SK-N-SH (cell line): ENCODE results near the gene PYGO2. TPM values are rescaled to one million over a fixed set of nuclear protein-coding genes. Genes with fewer than 3 reads are reported as not detected.

Experiments
- CTCF ChIA-PET: fragments of 300-600, 350-600 bp; formaldehyde crosslinking; extraction: SDS; loops from one replicate; lab custom pipeline; 2021; lab: Yijun Ruan, JAX
- POLR2A ChIA-PET: fragments of 350-600 bp; sonication (Branson Sonifier 250); formaldehyde crosslinking; extraction: SDS; loops from one replicate; lab custom pipeline; 2020; ENCODE audit warnings: antibody characterized with exemption, inconsistent platforms; lab: Yijun Ruan, JAX
- DNase-seq: peaks from one replicate; pipeline ENCODE4 v3.0.0; 2012
- H2AFZ ChIP-seq: fragments of 200-600 bp; sonication (generic); 2 replicates; pipeline ENCODE4 v1.8.1; 2016; ENCODE audit warnings: antibody characterized with exemption, mild to moderate bottlenecking, low read depth
- H3F3A ChIP-seq: fragments of 200-600 bp; sonication (generic); replicated peaks from 2 replicates; pipeline ENCODE3; 2016; ENCODE audit warnings: antibody characterized with exemption, mild to moderate bottlenecking; ENCODE audit not compliant: insufficient read depth
- H3K27ac ChIP-seq, 2 experiments: fragments of 200-500 bp in 1 of 2; fragments of 200-600 bp in 1 of 2; sonication (Bioruptor generic) in 1 of 2; sonication (generic), shearing (Covaris generic) in 1 of 2; 2 replicates each; pipeline versions ENCODE4 v1.5.1 to v1.6.1; 2014 to 2016; ENCODE audit warnings: low read depth in 2 of 2, inconsistent platforms in 1 of 2, low read length in 1 of 2, mild to moderate bottlenecking in 1 of 2, mixed read lengths in 1 of 2
- H3K27me3 ChIP-seq: fragments of 200-600 bp; sonication (generic), shearing (Covaris generic); 2 replicates; pipeline ENCODE4 v1.6.1; 2016; ENCODE audit warnings: mixed run types; ENCODE audit not compliant: insufficient read depth
- H3K36me3 ChIP-seq, 2 experiments: fragments of 200-500 bp in 1 of 2; fragments of 200-600 bp in 1 of 2; sonication (Bioruptor generic) in 1 of 2; sonication (generic) in 1 of 2; replicated peaks in 1 of 2; 2 replicates each; pipeline versions ENCODE3 to v1.5.1; 2014 to 2016; ENCODE audit warnings: low read length in 1 of 2, mild to moderate bottlenecking in 1 of 2; ENCODE audit not compliant: insufficient read depth in 2 of 2, control insufficient read depth in 1 of 2
- H3K4me1 ChIP-seq, 2 experiments: fragments of 200-500 bp in 1 of 2; fragments of 200-600 bp in 1 of 2; sonication (Bioruptor generic) in 1 of 2; sonication (generic), shearing (Covaris generic) in 1 of 2; 2 replicates each; pipeline versions ENCODE4 v1.5.1 to v1.6.1; 2014 to 2016; ENCODE audit warnings: low read depth in 1 of 2, low read length in 1 of 2, mixed run types in 1 of 2; ENCODE audit not compliant: insufficient read depth in 2 of 2, control insufficient read depth in 1 of 2
- H3K4me2 ChIP-seq: fragments of 200-600 bp; sonication (generic), shearing (Covaris generic); 2 replicates; pipeline ENCODE4 v1.6.1; 2017; ENCODE audit warnings: mixed run types
- H3K4me3 ChIP-seq, 2 experiments: fragments of 200-500 bp in 1 of 2; fragments of 200-600 bp in 1 of 2; sonication (Bioruptor generic) in 1 of 2; sonication (generic), shearing (Covaris generic) in 1 of 2; 2 replicates each; pipeline versions ENCODE4 v1.5.1 to v1.8.1; 2014 to 2016; ENCODE audit warnings: low read depth in 2 of 2, inconsistent platforms in 1 of 2, low read length in 1 of 2, mild to moderate bottlenecking in 1 of 2, mixed read lengths in 1 of 2, moderate library complexity in 1 of 2
- H3K79me2 ChIP-seq: fragments of 200-600 bp; sonication (generic); 2 replicates; pipeline ENCODE4 v1.8.1; 2017; ENCODE audit warnings: mild to moderate bottlenecking; ENCODE audit not compliant: insufficient read depth
- H3K9ac ChIP-seq: fragments of 200-600 bp; sonication (generic); 2 replicates; pipeline ENCODE4 v1.6.1; 2017; ENCODE audit warnings: mixed run types
- H3K9me2 ChIP-seq: fragments of 200-600 bp; sonication (generic); 2 replicates; pipeline ENCODE4 v1.6.1; 2017; ENCODE audit warnings: mixed run types
- H3K9me3 ChIP-seq: fragments of 200-600 bp; sonication (generic); 2 replicates; pipeline ENCODE4 v1.6.1; 2017; ENCODE audit warnings: mixed run types, mild to moderate bottlenecking, moderate library complexity
- H4K20me1 ChIP-seq: fragments of 200-600 bp; sonication (generic); 2 replicates; pipeline ENCODE4 v1.6.1; 2017; ENCODE audit warnings: mild to moderate bottlenecking, mixed run types; ENCODE audit not compliant: insufficient read depth
- CHD2 ChIP-seq: fragments of 150-350 bp; IDR thresholded peaks from 2 replicates; pipeline ENCODE4 v1.6.1; 2018; ENCODE audit warnings: low read length; ENCODE audit not compliant: partially characterized antibody
- FOXM1 ChIP-seq: IDR thresholded peaks from 2 replicates; pipeline ENCODE4 v1.4.0; 2012; ENCODE audit warnings: low read depth, mild to moderate bottlenecking
- MXI1 ChIP-seq: IDR thresholded peaks from 2 replicates; pipeline ENCODE4 v1.6.1; 2012; ENCODE audit warnings: mild to moderate bottlenecking, low read depth, low read length, improper control_type of control experiment
- NFIC ChIP-seq: IDR thresholded peaks from 2 replicates; pipeline ENCODE4 v1.4.0; 2012; ENCODE audit warnings: borderline replicate concordance
- RAD21 ChIP-seq: IDR thresholded peaks from 2 replicates; pipeline ENCODE4 v1.6.1; 2012; ENCODE audit warnings: mild to moderate bottlenecking, low read length
- RCOR1 ChIP-seq: fragments of 150-350 bp; IDR thresholded peaks from 2 replicates; pipeline ENCODE4 v1.6.1; 2017; ENCODE audit warnings: antibody characterized with exemption, low read length
- RXRA ChIP-seq: IDR thresholded peaks from 2 replicates; pipeline ENCODE4 v1.4.0; 2012; ENCODE audit warnings: low read depth, mild to moderate bottlenecking, borderline replicate concordance
- SIN3A ChIP-seq: IDR thresholded peaks from 2 replicates; pipeline ENCODE4 v1.6.1; 2012; ENCODE audit warnings: low read depth, mild to moderate bottlenecking, low read length, moderate library complexity, borderline replicate concordance
- TEAD4 ChIP-seq: IDR thresholded peaks from 2 replicates; pipeline ENCODE4 v1.4.0; 2012; ENCODE audit warnings: mild to moderate bottlenecking, borderline replicate concordance; ENCODE audit not compliant: insufficient read depth
- YY1 ChIP-seq: IDR thresholded peaks from 2 replicates; pipeline ENCODE4 v1.4.0; 2012; ENCODE audit warnings: low read depth, mild to moderate bottlenecking
- WGBS: methylation state at CpG from one replicate; pipeline ENCODE4 v1.1.6; 2017; ENCODE audit warnings: low lambda C conversion rate; 5-methylcytosine and 5-hydroxymethylcytosine counted together
- polyA plus RNA-seq, 3 experiments: library from polyadenylated mRNA; depleted of rRNA; stranded (reverse); fragments of >200 nt; gene quantifications; 2 replicates each; pipeline ENCODE4 v1.2.3, GENCODE V29; 2012
- TF ChIP-seq, protein P1 (sequence below): fragments of 150-350 bp; IDR thresholded peaks from 2 replicates; pipeline ENCODE4 v1.6.1; 2016; ENCODE audit warnings: mild to moderate bottlenecking, low read depth, low read length
- TF ChIP-seq, protein P2 (sequence below): IDR thresholded peaks from 2 replicates; pipeline ENCODE4 v1.4.0; 2012; ENCODE audit warnings: low read depth, borderline replicate concordance
- TF ChIP-seq, protein P3 (sequence below): fragments of 150-350 bp; IDR thresholded peaks from 2 replicates; pipeline ENCODE4 v1.6.1; 2017; ENCODE audit warnings: antibody characterized with exemption, low read length, low read depth, borderline replicate concordance
- TF ChIP-seq, protein P4 (sequence below): IDR thresholded peaks from 2 replicates; pipeline ENCODE4 v1.4.0; 2012; ENCODE audit warnings: low read depth
- TF ChIP-seq, protein P5 (sequence below): IDR thresholded peaks from 2 replicates; pipeline ENCODE4; 2012

PYGO2 gene
- polyA plus RNA-seq, 1 of the 3 experiments (the other 2 are of a cell fraction): 23.3 TPM

DNA sequence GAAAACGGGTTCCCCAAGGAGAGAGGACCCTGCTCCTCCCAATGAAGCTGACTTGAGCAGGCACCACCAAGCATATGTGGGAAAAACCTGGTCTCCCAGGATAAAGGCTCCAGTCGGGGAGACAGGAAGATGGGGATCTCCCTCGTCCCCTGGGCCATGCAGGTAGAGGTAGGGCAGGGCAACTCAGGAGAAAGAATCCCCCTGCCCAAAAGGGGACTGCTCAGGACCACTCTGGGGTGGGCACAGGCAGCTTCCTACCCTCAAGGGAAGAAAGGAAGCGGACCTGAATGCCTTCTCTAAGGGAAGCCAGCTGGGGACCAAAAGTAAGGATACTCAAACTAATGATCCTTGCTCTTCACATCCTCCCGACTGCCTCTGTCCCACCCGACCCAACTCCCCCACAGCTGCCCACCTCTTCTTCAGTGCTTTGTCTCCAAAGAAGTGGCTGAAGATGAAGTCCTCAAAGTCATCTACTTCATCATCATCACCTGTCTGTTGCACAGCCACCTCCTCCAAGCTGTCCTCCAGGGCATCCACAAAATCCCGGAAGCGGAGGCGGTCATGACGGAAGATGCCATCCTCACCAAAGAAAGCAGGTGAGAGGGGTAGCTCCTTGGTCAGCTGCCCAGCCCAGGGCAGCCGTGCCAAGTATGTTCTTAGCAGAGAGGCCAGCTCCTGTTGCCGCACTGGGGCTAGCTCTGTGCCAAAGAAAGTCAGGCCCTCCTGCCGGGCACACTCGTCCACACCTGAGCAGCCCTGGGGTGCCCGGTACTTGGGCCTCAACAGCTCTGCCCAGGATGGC lies 16.2 kb downstream of the PYGO2 start:
- CTCF ChIA-PET: interaction anchor here (0.8 to 4.9 kb wide), 19 partner anchors 9 to 464 kb away, joined by 3 to 21 read pairs (median 5); partner anchors contain the start of genes KRTCAP2, PMVK and PYGO2
- WGBS: 70% methylated on average over 12 of the region's 15 CpGs
- POLR2A ChIA-PET: interaction anchor here (2.8 kb wide), 1 partner anchor 10 kb away, joined by 10 read pairs; the partner anchor contains the start of gene PBXIP1

More for the DNA sequence above, 16.2 kb downstream of the PYGO2 start:
- H3K27me3 ChIP-seq: no peaks in the 10 kb centered on the region
- no peak overlapping the region for H3K27ac ChIP-seq
- peaks cover 0 to 21% of the 10 kb centered on the region in 2 experiments for H3K36me3 ChIP-seq
- H3K4me3 ChIP-seq: no peak overlapping the region
- peaks cover 4 to 19% of the 10 kb centered on the region in 2 experiments; a peak in 2 of 4 replicates for H3K4me1 ChIP-seq
- H3K9ac ChIP-seq: no peak overlapping the region
- DNase-seq: no peak
- no peaks in the 10 kb centered on the region for H3K9me3 ChIP-seq
- H3F3A ChIP-seq: peaks cover 7% of the 10 kb centered on the region
- H4K20me1 ChIP-seq: no peaks in the 10 kb centered on the region
- H3K79me2 ChIP-seq: no peaks in the 10 kb centered on the region
- TF ChIP-seq, protein P1, sequence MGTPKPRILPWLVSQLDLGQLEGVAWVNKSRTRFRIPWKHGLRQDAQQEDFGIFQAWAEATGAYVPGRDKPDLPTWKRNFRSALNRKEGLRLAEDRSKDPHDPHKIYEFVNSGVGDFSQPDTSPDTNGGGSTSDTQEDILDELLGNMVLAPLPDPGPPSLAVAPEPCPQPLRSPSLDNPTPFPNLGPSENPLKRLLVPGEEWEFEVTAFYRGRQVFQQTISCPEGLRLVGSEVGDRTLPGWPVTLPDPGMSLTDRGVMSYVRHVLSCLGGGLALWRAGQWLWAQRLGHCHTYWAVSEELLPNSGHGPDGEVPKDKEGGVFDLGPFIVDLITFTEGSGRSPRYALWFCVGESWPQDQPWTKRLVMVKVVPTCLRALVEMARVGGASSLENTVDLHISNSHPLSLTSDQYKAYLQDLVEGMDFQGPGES: no peak
- TF ChIP-seq RXRA (no peak), YY1 (no peak), MXI1 (no peak), CHD2 (no peak), TEAD4 (no peak), RAD21 (no peak), FOXM1 (no peak), RCOR1 (no peak), SIN3A (no peak), NFIC (no peak)
- TF ChIP-seq, protein P2, sequence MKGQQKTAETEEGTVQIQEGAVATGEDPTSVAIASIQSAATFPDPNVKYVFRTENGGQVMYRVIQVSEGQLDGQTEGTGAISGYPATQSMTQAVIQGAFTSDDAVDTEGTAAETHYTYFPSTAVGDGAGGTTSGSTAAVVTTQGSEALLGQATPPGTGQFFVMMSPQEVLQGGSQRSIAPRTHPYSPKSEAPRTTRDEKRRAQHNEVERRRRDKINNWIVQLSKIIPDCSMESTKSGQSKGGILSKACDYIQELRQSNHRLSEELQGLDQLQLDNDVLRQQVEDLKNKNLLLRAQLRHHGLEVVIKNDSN: no peak
- TF ChIP-seq, protein P3, sequence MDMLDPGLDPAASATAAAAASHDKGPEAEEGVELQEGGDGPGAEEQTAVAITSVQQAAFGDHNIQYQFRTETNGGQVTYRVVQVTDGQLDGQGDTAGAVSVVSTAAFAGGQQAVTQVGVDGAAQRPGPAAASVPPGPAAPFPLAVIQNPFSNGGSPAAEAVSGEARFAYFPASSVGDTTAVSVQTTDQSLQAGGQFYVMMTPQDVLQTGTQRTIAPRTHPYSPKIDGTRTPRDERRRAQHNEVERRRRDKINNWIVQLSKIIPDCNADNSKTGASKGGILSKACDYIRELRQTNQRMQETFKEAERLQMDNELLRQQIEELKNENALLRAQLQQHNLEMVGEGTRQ: no peak
- TF ChIP-seq, protein P4, sequence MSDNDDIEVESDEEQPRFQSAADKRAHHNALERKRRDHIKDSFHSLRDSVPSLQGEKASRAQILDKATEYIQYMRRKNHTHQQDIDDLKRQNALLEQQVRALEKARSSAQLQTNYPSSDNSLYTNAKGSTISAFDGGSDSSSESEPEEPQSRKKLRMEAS: no peak
- TF ChIP-seq, protein P5, sequence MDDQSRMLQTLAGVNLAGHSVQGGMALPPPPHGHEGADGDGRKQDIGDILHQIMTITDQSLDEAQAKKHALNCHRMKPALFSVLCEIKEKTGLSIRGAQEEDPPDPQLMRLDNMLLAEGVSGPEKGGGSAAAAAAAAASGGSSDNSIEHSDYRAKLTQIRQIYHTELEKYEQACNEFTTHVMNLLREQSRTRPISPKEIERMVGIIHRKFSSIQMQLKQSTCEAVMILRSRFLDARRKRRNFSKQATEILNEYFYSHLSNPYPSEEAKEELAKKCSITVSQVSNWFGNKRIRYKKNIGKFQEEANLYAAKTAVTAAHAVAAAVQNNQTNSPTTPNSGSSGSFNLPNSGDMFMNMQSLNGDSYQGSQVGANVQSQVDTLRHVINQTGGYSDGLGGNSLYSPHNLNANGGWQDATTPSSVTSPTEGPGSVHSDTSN: no peak
- H3K9me2 ChIP-seq: no peaks in the 10 kb centered on the region
- no peak overlapping the region for H2AFZ ChIP-seq
- H3K4me2 ChIP-seq: no peak overlapping the region
